HG03442 (cell line): Measurements from ENCODE around the gene GJD2.

Source experiments
- ATAC-seq: cut with Tn5 transposase; IDR thresholded peaks from one replicate; pipeline ENCODE4 v1.9.1; 2021; ENCODE audit warnings: mild to moderate bottlenecking, moderate library complexity; ENCODE audit not compliant: unreplicated experiment

The GJD2 gene

DNA sequence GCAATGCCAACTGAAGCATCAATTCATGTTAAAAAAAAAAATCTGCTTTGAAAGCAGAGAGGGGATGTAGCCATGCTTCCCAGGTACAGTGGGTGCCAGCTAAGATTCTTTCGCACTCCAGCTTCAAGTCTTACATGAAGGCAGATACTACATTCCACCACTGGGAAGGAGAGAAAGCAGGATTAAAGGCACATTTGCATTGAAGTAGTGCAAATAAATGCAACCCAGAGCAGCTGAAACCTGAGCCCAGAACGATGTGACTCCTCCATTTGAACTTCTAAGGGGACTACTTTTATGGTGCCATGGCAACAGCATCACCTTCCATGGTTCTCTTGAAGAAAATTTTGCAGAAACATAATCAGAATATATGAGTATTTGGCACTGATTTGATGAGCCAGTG is 19.1 kb upstream of the GJD2 start:
- ATAC-seq: no peak

DNA sequence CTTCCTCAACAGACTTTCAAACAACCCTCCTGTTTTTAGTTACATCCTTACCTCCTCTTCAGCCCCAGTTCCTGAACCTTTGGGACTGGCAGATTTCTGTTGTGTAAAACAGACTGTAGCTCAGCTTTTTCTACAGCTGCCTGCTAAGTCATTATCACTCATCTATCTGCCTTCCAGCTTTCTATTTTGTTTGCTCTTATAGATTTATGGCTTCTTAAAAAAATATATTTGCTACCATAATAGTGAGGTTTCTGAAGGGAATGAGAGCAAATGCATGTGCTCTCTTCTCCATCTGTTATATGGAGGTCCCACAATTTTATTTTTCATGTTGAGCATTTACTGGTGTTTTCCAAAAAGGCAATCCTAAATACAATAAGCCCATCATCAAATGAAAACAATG is 18.2 kb upstream of the GJD2 start:
- no peak for ATAC-seq

DNA sequence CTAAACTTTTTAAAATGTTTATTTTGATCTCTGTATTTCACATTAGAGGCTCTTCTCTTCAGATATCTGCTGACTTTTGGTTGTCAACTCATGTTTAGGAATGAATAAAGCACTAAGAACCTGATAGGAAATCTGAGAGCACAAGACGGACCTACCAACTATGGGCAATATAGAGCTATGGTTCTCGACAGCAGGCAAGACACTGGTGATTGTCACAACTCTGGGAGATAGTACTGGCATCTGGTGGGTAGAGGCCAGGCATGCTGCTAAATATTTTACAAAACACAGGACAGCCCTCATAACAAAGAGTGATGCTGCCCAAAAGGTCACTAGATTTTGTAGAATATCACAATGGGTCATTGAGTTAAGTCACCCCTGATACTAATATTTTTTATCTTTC is 17.5 kb upstream of the GJD2 start:
- ATAC-seq: no peak

DNA sequence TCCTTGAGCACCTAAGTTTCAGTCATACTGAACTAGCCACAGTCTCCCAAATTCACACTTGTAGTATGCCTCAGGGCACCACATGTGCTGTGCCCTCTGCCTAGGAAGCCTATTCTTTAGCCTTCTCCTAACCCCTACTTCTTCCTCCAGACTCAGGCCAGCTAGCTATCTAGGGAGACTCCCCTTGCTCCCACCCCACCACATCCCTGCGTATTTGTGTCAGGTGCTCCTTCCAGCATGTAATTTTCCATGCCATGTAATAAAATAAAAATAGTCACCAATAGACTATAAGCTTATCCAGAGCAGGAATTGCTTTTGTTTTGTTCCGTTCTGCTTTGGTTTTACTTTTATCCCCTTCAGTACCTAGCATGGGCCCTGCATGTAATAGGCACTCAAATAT is 14.9 kb upstream of the GJD2 start:
- no peak for ATAC-seq

DNA sequence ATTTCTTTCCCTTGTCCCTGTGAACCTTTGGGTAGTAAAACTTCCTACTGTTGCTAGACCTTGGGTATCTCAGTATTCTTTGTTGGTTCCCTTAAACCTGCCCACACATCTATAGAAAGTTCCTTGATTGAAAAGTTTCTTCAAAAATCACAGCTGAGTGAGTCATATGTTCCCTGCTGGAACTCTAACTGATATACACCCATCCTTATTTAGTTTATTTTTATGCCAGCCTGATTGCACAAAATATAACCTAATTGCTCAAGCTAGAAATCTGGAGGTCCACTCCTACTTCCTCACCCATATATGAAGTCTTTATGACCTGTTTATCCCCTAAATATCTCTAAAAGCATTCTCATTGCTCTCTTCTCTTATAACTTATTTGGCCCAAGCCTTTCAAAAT is 13.7 kb upstream of the GJD2 start:
- ATAC-seq: no peak

DNA sequence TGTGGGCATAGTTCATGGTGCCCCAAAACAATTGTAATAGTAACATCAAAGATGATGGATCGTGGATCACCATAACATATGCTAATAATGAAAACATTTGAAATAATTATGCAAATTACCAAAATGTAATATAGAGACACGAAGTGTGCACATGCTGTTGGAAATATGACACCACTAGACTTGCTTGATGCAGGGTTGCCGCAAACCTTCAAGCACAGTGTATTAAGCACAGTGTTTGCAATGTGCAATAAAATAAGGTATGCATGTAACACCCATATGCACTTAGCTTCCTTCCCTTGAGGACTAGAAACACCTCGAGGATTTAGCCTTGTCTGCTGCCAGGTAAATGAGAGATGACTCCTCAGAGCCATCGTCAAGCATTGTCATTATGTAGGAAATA is 10.9 kb upstream of the GJD2 start:
- no peak for ATAC-seq

DNA sequence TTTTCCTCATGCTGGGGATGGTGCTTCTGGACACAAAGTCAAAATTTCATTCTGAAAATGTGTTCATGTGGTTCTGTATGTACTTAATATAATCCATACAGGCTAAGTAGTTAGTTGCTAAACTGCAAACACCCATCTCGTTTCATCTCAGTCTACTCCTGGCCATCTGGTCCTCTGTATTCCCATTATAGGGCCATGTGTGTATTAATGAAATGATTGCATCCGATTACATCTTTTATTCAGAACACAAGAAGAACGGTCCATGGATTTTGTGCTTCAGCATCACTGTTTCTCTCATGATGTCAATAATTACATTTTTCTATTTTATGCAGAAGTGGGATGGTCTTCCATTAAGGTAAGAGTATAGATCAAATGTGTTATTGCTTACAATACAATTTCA is 6.1 kb upstream of the GJD2 start:
- ATAC-seq: no peak

DNA sequence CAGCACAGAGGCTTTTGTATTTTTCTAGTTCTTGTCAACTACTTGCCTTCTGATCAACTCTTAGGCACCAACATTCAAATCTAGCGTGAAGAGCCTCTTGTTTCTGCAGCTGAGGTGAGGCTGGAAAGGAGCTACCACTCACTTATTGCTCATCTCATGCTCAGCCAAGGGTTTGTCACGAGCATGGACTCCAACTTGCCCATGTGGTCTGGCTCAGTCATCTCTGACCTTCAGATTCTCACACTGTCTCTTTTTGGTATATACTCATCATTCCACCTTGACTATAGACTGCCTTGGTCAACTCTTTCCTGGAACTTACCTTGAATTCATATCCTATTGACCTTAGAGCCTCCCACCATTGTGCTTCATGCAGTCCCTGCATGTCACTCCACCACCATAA is 5.2 kb upstream of the GJD2 start:
- no peak for ATAC-seq

DNA sequence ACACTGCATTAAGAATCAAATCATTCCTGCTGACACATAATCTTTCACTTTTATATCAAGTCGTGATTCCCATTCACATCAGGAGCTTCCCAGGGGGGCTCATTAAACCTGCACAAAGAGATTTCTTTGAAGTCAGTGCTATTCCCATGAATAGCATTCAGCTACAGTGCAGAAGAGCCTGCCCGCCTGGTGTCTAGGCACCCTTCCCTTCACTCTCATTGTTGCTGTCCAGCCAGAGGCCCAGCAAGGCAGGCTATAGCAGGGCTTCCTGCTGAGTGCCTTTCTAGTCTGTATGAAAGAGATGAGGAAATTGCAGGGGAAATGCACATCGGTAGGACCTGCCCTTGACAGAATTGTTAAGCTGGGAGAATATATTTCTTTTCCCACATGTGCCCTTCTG is 4.5 kb upstream of the GJD2 start:
- ATAC-seq: no peak

DNA sequence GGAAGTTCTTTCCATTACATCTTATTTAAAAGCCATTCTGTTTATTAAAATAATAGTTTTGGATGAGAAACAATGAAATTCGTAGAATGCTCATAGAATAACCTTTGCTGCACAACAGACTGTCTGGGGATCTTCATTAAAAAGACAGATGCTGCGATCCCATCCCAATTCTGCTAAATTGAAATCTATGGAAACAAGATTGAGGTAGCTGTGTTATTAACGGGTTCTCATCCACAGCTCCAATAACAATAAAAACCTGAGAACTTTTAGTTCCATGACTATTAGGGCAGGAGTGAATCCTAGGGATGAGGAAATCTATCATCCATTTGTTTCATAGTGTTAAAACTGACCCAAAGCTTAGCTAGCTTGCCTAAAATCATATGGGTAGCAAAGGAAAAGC is 2.5 kb upstream of the GJD2 start:
- no peak for ATAC-seq

DNA sequence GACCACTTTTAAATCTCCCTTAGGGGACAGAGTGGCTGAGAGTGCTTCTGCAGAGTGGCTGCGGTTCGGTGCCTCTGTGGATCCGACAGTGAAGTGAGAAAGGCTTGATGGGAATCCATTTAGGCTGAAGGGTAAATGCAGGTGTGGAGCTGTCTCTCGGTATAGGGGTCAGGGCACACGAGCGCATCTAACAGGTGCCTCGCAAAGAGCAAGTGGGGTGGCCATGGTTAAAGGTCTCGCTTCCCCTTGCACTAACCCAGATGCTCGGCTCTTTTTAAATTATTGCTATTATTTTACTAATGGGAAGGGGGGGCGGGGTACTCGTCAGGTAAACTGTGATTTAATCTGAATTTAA is 598 bp upstream of the GJD2 start:
- ATAC-seq: no peak

DNA sequence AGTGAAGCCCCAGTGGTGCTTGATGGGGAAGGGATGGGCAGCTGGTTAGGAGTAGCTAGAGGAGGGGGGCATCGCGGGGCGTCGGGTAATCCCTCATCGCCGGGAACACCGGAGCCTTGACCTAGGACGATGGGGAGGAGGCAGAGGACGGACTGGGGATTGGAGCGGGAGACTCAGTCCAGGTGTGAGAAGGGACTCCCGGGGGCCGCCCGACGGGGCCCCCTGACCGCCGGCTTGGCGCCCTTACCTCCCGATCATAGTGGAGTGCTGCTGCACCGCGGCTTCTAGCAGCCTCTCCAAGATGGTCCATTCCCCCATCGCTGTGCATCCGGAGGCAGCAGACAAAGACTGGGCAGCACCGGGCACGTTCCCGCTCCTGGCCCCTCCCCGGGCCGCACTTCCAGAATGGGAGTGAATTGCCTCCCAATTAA is 612 bp downstream of the GJD2 start:
- ATAC-seq: no peak

DNA sequence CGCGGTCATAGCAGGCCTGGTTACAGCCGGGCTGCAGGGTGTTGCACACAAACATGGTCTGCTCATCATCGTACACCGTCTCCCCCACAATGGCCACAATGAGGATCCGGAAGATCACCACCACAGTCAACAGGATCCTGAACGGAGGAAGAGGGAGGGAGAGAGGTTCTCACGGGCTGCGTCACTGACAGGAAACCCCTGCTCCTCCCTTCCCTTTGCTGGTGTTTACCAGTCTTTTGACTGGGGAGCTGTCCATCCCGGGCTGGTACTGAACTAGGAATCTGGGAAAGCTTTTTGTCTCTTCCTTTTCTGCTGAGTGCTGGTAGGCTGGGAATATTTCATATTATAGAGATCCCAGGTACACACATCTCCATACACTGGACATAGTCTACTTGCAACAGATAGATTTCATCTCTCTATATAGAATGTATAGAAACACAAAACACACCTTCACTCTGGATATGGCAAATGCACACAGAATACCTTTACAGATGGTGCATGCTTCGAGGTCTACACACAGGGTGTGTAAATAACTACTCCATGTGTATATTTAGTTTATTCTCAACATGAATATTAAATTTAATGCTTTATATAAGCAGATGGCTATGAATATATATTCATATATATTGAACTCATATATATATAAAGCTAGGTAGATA is 1.4 kb downstream of the GJD2 start:
- ATAC-seq: no peak

DNA sequence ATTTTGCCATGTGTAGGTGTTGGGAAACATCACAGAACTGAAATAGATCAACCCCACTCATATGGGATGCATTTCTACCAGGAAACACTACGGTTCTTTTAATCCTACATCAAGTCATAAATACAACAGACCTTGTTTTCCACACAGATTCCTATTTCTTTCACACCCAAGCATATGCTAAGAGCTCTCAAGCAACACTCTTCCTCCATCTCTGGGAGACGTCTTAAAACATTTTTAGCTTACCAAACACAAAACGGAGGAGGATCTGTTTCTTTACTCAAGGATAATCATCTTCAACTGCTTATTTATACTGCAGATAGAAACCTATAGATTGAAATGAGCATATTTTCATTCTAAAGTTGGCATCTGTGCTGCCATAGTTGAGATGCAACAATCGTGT is 5.1 kb downstream of the GJD2 start:
- no peak for ATAC-seq

DNA sequence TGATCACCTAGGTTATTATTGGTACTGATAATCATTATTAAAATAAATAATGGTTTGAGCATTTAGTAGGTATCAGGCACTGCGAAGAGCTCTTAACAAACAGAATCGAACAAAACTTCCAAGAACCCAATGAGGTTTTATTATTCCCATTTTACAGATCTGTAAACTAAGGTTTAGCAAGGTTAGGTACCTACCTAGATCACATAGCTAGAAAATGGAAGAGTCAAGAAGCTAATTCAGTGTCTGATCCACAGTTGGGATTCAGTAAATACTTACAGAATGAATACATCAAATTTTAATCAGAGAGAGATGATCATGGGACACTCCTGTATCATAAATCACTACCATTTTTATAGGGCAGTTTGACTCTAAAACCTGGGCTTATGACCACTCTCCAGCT is 15.5 kb downstream of the GJD2 start:
- ATAC-seq: no peak

DNA sequence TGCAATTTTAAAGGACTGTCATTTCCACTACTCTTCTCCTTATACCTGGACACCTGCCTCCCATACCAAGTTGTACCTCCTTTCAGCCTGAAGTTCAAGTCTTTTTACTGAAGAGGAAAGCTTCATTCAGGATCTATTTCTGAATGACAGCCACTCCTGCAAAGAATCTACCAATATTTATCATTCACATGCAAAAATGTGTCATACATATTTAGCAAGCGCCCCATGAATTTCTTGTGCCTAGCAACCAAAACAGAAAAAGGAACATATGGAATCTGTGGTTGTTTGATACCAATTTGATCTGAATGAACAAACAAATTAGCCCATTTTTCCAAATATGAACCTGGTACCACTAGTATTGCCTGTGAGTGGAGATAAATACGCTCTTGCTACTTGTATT is 16.8 kb downstream of the GJD2 start:
- no peak for ATAC-seq

DNA sequence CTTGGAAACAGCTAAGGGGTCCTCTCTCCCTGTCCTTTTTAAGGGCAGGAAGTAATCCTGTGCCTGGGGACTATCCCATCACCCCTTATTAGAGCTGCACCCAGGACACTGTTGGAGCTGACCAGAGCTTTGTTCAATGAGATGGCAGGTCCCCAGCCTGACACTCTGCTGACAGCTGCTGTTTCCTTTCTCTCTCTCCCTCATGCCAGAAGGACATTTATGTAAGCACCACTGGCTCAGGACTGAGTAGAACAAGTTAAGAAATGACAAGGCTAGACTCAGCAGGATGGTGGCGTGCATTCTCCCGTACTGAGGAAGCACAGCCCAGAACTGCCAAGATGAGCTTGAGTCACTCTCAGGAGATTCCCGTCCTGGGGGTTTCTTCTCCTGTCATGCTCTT is 17.3 kb downstream of the GJD2 start:
- ATAC-seq: no peak

DNA sequence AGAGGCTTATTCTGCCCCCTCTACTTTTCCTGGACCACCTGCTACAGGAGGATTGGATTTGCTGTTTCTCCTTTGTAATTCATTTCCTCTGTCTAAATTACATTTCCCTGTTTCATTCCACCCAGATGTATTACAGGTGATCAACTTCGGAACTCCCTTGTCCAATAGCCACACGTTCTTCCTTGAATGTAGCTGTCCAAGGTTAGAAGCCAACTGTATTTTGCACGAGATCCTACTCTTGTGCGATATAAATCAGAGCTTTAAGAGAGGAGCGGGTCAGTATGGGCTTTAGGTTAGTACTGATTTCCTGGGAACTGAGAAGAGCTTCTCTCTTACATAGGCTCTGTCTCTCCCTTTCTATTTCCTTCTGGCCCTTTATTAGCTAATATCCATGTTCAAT is 20.5 kb downstream of the GJD2 start:
- ATAC-seq: no peak

DNA sequence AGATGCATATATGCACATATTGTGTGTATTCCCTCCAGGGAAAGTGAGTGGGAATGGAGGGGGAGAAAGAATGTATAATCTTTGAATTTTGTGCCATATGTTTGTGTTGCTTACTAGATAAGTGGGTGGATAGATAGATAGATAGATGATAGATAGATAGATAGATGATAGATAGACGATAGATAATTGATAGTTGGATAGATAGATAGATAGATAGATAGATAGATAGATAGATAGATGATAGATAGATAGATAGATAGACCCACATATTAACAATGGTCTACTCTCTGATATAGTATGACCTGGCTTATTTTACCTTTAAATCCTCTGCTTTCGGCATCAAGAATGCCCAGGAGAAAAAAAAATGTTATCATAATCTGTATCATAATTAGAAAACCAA is 21.2 kb downstream of the GJD2 start:
- no peak for ATAC-seq

DNA sequence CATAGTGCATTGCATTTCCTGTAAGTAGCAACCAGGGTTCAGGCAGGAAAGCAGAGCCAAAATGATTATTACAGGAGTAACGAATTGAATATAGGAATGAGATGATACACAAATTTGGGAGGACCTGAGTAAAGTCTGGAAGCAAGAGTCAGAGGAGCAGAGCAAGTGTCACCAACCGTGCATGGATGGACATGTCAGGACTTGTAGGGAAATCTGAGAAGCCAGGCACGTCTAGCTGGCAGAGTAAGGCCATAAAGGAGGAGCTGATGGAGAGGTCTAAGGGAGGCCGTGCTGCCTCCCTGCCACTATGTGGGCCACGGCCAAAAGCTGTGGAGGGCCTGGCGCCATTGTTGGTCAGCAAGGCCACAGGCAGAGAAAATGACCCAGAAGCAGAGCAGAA is 22.4 kb downstream of the GJD2 start:
- ATAC-seq: no peak

DNA sequence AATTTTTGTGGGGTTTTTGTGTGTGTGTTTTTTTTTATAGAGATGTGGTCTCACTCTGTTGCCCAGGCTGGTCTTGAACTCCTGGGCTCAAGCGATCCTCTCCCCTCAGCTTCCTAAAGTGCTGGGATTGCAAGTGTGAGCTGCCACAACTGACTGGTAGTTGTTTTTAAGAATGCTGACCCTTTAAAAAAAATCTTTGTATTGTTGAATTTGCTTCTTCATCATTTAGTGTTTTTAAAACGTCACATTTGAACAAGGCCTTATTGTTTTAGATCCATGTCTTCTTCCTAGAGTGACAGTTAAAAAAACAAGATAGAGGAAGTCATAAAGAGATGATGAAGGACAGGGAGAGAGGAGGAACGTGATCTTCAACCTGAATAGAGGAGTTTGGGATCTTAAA is 24.1 kb downstream of the GJD2 start:
- no peak for ATAC-seq

DNA sequence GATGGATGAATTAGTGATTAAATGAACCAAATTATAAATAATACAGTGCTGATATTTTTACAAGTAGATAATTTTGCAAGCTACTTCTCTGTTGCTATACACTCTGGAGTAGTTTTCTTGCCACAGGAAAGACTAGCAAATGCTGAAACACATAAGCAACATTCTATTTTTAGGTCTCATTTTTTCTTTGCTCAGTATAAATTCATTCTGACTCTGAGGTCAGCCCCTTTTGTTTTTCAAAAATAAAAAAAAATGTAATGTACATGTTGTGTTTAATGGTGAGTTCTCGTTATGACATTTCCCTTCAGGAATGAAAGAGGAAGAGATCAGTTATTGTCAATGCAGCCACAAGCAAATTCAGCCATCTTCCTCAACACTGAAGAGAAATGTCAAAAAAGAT is 24.9 kb downstream of the GJD2 start:
- ATAC-seq: no peak

DNA sequence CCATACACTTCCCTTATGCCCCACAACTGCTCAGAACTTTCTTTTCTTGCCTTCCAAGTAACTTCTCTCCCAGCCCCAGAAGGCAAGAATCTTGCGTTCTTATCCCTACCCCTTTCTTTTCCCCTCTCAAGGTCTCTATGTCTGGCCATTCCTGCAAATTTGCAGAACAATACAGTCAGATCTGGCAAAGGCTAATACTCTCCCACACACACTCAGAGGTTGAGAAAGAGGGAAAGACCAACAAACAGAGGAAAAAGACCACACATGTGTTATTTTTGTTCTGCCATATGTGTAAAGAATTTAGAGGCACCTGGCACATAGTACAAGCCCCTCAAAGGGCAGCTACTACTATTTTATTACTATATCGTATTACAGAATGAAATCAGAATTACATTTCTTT is 25.7 kb downstream of the GJD2 start:
- ATAC-seq: no peak
